ENCODE data around the gene MAVS. TPM values are rescaled to one million over a fixed set of nuclear protein-coding genes. Genes with fewer than 3 reads are reported as not detected.

Gene MAVS
- total RNA-seq (2021), result 23.4 to 26.0 TPM (median 24.4 TPM) in 3 replicates
- percentile 69 among the genes with signal in this experiment for Bru-seq, nascent RNA
- long read RNA-seq, experiment 1, full-length matches to known transcripts, result 37 of 92 reads
- long read RNA-seq, experiment 1, partial matches to known transcripts, result 39 of 92 reads
- long read RNA-seq, experiment 1, other reads (novel, unspliced or antisense), result 16 of 92 reads
- long read RNA-seq, experiment 2, partial matches to known transcripts, result 0 of 22 reads
- long read RNA-seq, experiment 2, other reads (novel, unspliced or antisense), result 22 of 22 reads
- long read RNA-seq, experiment 3, full-length matches to known transcripts, result 3 of 6 reads
- long read RNA-seq, experiment 3, partial matches to known transcripts, result 2 of 6 reads
- long read RNA-seq, experiment 3, other reads (novel, unspliced or antisense), result 1 of 6 reads

GRCh38 chr20:3846740-3847428, at the start of gene MAVS:
TSS of gene MAVS (plus strand) at chr20:3846834. CDS start at chr20:3854625, 7,791 bp downstream.
- ATAC-seq, result peak; percentile 94
- Mint-ChIP-seq H3K27me3 (ENCODE audit: low read depth) (no peaks in the 10 kb centered on the region), H3K27ac (no peak within 1 kb of the TSS), H3K4me1 (peaks cover 5% of the 10 kb centered on the region), H3K9me3 (no peaks in the 10 kb centered on the region), H3K4me3 (peak within 1 kb of the TSS; percentile 85), H3K36me3 (no peaks in the 10 kb centered on the region)
- DNase-seq (ENCODE audit: low spot score), result peak; percentile 90
- CTCF ChIA-PET, result interaction anchor here (0.8 to 1.0 kb wide), 3 partner anchors 26 to 130 kb away, joined by 3 read pairs; partner anchors contain the start of genes AP5S1 and SPEF1
- POLR2A ChIA-PET, result no interaction called here
- TF ChIP-seq USF1 (CRISPR knock-in tag; IDR thresholded peaks at IDR 0.05) (peak; percentile 22), SMAD3 (CRISPR knock-in tag; IDR thresholded peaks at IDR 0.05; ENCODE audit: borderline replicate concordance) (peak; percentile 66; the same call in 1 of the 2 replicates), FOXK1 (CRISPR knock-in tag; IDR thresholded peaks at IDR 0.05) (peak; percentile 26; the same call in 1 of the 2 replicates), TEAD1 (CRISPR knock-in tag; IDR thresholded peaks at IDR 0.05) (peak; percentile 77; the same call in 1 of the 2 replicates), TP53 (CRISPR knock-in tag; IDR thresholded peaks at IDR 0.05) (peak; percentile 31; the same call in 1 of the 2 replicates), ZNF416 (CRISPR knock-in tag; IDR thresholded peaks at IDR 0.05) (0 out of 2 replicates have a peak, but pooled peaks have one; percentile 28), CTCF (IDR thresholded peaks at IDR 0.05) (no peak), FOXP1 (CRISPR knock-in tag; IDR thresholded peaks at IDR 0.05; ENCODE audit: borderline replicate concordance) (peak; percentile 64; the same call in 1 of the 2 replicates), KAT7 (CRISPR knock-in tag; IDR thresholded peaks at IDR 0.05; ENCODE audit: borderline replicate concordance) (peak; percentile 83; the same call in 1 of the 2 replicates), NFYB (CRISPR knock-in tag; conservative IDR thresholded peaks at IDR 0.05; ENCODE audit: low read depth) (peak; percentile 78), IRF2 (CRISPR knock-in tag; IDR thresholded peaks at IDR 0.05; ENCODE audit: borderline replicate concordance, low read depth) (no peak), HMGA2 (CRISPR knock-in tag; IDR thresholded peaks at IDR 0.05) (no peak), ZNF232 (CRISPR knock-in tag; IDR thresholded peaks at IDR 0.05) (peak; percentile 31; the same call in 1 of the 2 replicates), JUN (CRISPR knock-in tag; IDR thresholded peaks at IDR 0.05) (0 out of 2 replicates have a peak, but pooled peaks have one; percentile 54), MYBL2 (CRISPR knock-in tag; IDR thresholded peaks at IDR 0.05) (0 out of 2 replicates have a peak, but pooled peaks have one; percentile 8), ATF1 (CRISPR knock-in tag; IDR thresholded peaks at IDR 0.05) (no peak), SP1 (CRISPR knock-in tag; conservative IDR thresholded peaks at IDR 0.05) (peak; percentile 79; the same call in 1 of the 2 replicates)
- TF ChIP-seq, protein P1, sequence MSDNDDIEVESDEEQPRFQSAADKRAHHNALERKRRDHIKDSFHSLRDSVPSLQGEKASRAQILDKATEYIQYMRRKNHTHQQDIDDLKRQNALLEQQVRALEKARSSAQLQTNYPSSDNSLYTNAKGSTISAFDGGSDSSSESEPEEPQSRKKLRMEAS (CRISPR knock-in tag; IDR thresholded peaks at IDR 0.05), result peak; percentile 84
- TF ChIP-seq, protein P2, sequence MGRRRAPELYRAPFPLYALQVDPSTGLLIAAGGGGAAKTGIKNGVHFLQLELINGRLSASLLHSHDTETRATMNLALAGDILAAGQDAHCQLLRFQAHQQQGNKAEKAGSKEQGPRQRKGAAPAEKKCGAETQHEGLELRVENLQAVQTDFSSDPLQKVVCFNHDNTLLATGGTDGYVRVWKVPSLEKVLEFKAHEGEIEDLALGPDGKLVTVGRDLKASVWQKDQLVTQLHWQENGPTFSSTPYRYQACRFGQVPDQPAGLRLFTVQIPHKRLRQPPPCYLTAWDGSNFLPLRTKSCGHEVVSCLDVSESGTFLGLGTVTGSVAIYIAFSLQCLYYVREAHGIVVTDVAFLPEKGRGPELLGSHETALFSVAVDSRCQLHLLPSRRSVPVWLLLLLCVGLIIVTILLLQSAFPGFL (CRISPR knock-in tag; IDR thresholded peaks at IDR 0.05; ENCODE audit: borderline replicate concordance), result peak; percentile 47; the same call in 1 of the 2 replicates
- TF ChIP-seq, protein P3, sequence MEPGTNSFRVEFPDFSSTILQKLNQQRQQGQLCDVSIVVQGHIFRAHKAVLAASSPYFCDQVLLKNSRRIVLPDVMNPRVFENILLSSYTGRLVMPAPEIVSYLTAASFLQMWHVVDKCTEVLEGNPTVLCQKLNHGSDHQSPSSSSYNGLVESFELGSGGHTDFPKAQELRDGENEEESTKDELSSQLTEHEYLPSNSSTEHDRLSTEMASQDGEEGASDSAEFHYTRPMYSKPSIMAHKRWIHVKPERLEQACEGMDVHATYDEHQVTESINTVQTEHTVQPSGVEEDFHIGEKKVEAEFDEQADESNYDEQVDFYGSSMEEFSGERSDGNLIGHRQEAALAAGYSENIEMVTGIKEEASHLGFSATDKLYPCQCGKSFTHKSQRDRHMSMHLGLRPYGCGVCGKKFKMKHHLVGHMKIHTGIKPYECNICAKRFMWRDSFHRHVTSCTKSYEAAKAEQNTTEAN (CRISPR knock-in tag; IDR thresholded peaks at IDR 0.05), result 0 out of 2 replicates have a peak, but pooled peaks have one; percentile 41
- TF ChIP-seq, protein P4, sequence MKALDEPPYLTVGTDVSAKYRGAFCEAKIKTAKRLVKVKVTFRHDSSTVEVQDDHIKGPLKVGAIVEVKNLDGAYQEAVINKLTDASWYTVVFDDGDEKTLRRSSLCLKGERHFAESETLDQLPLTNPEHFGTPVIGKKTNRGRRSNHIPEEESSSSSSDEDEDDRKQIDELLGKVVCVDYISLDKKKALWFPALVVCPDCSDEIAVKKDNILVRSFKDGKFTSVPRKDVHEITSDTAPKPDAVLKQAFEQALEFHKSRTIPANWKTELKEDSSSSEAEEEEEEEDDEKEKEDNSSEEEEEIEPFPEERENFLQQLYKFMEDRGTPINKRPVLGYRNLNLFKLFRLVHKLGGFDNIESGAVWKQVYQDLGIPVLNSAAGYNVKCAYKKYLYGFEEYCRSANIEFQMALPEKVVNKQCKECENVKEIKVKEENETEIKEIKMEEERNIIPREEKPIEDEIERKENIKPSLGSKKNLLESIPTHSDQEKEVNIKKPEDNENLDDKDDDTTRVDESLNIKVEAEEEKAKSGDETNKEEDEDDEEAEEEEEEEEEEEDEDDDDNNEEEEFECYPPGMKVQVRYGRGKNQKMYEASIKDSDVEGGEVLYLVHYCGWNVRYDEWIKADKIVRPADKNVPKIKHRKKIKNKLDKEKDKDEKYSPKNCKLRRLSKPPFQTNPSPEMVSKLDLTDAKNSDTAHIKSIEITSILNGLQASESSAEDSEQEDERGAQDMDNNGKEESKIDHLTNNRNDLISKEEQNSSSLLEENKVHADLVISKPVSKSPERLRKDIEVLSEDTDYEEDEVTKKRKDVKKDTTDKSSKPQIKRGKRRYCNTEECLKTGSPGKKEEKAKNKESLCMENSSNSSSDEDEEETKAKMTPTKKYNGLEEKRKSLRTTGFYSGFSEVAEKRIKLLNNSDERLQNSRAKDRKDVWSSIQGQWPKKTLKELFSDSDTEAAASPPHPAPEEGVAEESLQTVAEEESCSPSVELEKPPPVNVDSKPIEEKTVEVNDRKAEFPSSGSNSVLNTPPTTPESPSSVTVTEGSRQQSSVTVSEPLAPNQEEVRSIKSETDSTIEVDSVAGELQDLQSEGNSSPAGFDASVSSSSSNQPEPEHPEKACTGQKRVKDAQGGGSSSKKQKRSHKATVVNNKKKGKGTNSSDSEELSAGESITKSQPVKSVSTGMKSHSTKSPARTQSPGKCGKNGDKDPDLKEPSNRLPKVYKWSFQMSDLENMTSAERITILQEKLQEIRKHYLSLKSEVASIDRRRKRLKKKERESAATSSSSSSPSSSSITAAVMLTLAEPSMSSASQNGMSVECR (CRISPR knock-in tag; IDR thresholded peaks at IDR 0.05; ENCODE audit: borderline replicate concordance), result peak; percentile 75
- TF ChIP-seq, protein P5, sequence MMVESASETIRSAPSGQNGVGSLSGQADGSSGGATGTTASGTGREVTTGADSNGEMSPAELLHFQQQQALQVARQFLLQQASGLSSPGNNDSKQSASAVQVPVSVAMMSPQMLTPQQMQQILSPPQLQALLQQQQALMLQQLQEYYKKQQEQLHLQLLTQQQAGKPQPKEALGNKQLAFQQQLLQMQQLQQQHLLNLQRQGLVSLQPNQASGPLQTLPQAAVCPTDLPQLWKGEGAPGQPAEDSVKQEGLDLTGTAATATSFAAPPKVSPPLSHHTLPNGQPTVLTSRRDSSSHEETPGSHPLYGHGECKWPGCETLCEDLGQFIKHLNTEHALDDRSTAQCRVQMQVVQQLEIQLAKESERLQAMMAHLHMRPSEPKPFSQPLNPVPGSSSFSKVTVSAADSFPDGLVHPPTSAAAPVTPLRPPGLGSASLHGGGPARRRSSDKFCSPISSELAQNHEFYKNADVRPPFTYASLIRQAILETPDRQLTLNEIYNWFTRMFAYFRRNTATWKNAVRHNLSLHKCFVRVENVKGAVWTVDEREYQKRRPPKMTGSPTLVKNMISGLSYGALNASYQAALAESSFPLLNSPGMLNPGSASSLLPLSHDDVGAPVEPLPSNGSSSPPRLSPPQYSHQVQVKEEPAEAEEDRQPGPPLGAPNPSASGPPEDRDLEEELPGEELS (CRISPR knock-in tag; IDR thresholded peaks at IDR 0.05), result peak; percentile 71; the same call in 1 of the 2 replicates
- TF ChIP-seq, protein P6, sequence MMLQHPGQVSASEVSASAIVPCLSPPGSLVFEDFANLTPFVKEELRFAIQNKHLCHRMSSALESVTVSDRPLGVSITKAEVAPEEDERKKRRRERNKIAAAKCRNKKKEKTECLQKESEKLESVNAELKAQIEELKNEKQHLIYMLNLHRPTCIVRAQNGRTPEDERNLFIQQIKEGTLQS (CRISPR knock-in tag; conservative IDR thresholded peaks at IDR 0.05), result no peak
